ENCODE results near the gene ZFPM1. TPM values are rescaled to one million over a fixed set of nuclear protein-coding genes. Genes with fewer than 3 reads are reported as not detected.
A peak's percentile ranks its signal among the peaks of the same experiment; 100 is the strongest.

Gene ZFPM1
- total RNA-seq, 1 donor from 2014 or later: 6.2 TPM

DNA sequence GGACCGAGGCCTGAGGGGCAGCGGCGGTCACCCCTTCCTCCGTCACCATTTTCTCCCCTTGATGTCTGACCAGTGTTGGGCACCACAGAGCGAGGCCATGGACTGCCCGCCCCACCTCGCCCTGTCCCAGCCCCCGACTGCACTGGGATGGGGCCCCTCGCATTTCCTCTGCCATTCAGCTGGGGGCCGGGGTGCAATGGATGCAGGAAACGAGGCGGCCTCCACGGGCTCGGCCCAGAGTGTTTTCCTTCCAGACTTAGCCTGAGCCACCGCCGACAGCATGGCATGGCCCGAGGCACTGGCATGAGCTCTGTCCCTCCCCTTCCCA is 72.5 kb downstream of the ZFPM1 start:
- peaks cover 1% of the 10 kb centered on the region for H3K36me3 ChIP-seq (ENCODE audit: control insufficient read depth, insufficient read depth, low read length)
- H3K4me3 ChIP-seq (ENCODE audit: low read depth, low read length): no peak overlapping the region
- TF ChIP-seq CTCF (IDR thresholded peaks at IDR 0.05; ENCODE audit: insufficient read depth, low read length, poor library complexity, severe bottlenecking): no peak
- H3K27me3 ChIP-seq (ENCODE audit: control insufficient read depth, insufficient read depth, low read length): peaks cover 4% of the 10 kb centered on the region
- no peak for DNase-seq (ENCODE audit: low read depth)

DNA sequence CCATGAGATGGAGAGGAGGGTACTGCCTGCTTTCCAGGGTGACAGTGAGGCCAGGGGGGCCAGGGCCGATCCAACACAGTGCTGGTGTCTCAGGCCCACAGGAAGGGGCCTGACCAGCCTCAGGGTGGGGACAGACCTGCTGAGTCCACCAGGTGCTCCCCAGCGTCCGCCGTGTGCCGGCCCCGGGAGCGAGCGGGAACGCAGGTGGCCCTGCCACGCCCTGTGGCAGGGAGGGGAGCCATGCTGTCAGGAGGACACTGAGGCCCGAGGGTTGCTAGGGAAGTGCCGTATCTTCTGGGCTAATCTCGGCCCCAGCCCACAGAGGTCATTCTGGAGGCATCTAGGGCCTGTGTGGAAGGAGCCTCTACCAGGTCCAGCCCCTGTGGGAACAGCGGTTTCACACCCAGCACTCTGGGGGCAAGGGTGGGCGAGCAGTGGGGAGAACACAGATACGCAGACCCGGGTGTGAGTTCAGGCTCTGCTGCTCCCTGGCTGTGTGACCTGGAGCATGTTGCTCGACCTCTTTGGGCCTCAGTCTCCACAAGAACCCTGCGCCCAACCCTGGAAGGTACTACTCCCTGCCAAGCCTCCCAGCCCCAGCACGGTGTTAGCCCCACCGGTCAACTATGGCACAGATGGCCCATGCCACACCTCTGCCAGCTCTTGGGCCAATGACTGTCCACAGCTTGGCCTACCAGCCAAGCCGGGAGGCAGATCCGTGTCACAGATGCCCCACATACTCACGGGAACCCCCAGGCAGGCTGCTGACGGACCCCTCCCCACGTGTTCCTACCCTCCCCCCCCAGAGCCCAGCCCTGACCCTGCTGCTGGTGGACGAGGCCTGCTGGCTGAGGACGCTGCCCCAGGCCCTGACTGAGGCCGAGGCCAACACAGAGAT is 73.2 kb downstream of the ZFPM1 start:
- H3K4me3 ChIP-seq (ENCODE audit: low read depth, low read length): no peak overlapping the region
- peaks cover 1% of the 10 kb centered on the region for H3K36me3 ChIP-seq (ENCODE audit: control insufficient read depth, insufficient read depth, low read length)
- DNase-seq (ENCODE audit: low read depth): no peak
- TF ChIP-seq CTCF (IDR thresholded peaks at IDR 0.05; ENCODE audit: insufficient read depth, low read length, poor library complexity, severe bottlenecking): no peak
- peaks cover 4% of the 10 kb centered on the region for H3K27me3 ChIP-seq (ENCODE audit: control insufficient read depth, insufficient read depth, low read length)

- peaks cover 4% of the 10 kb centered on the region for H3K27me3 ChIP-seq (ENCODE audit: control insufficient read depth, insufficient read depth, low read length)
Measured at GRCh38 chr16:88526906-88527185, 73.8 kb downstream of the ZFPM1 start.

DNA sequence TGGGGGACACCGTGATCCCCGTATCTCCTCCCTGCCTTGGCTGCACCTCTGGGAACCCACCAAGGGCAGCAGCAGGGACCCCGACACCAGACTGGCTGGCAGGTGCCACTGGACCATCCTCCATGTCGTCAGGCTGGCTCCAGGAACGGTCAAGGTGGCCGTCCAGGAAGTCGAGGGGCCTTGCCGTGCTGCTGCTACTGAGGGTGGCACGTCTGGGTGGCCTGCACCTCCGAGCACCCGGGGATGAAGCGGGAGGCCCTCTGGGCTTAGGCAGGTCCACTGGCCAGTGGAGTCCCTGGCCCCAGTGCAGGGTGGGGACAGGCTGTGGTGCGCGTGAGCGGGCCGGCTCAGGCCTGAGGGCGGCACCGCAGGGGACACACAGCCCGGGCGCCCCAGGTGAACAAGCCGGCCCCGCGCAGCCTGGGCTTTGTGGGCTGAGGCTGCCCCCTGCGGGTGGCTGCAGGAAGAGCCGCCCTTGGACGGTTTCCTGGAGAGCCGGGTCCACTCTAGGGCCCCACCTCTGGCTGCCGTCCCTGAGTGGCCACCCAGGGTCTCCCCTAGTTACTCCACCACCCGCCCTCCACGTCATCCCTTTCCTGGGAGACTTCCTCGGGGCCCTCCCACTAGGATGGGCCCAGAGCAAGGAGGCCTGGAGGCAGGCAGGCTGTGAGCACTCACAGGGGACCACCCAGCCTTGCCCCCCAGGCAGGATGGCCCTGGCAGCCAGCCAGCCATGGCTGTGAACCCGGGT is 74.3 kb downstream of the ZFPM1 start:
- DNase-seq (ENCODE audit: low read depth): no peak
- no peak overlapping the region for H3K4me3 ChIP-seq (ENCODE audit: low read depth, low read length)
- peaks cover 1% of the 10 kb centered on the region for H3K36me3 ChIP-seq (ENCODE audit: control insufficient read depth, insufficient read depth, low read length)
- peak; percentile 85 for TF ChIP-seq CTCF (IDR thresholded peaks at IDR 0.05; ENCODE audit: insufficient read depth, low read length, poor library complexity, severe bottlenecking)
- peaks cover 4% of the 10 kb centered on the region for H3K27me3 ChIP-seq (ENCODE audit: control insufficient read depth, insufficient read depth, low read length)

More at GRCh38 chr16:88526906-88527185, 73.8 kb downstream of the ZFPM1 start:
- H3K4me3 ChIP-seq (ENCODE audit: low read depth, low read length): no peak overlapping the region
- TF ChIP-seq CTCF (IDR thresholded peaks at IDR 0.05; ENCODE audit: insufficient read depth, low read length, poor library complexity, severe bottlenecking): no peak
- H3K36me3 ChIP-seq (ENCODE audit: control insufficient read depth, insufficient read depth, low read length): peaks cover 1% of the 10 kb centered on the region
- DNase-seq (ENCODE audit: low read depth): no peak

DNA sequence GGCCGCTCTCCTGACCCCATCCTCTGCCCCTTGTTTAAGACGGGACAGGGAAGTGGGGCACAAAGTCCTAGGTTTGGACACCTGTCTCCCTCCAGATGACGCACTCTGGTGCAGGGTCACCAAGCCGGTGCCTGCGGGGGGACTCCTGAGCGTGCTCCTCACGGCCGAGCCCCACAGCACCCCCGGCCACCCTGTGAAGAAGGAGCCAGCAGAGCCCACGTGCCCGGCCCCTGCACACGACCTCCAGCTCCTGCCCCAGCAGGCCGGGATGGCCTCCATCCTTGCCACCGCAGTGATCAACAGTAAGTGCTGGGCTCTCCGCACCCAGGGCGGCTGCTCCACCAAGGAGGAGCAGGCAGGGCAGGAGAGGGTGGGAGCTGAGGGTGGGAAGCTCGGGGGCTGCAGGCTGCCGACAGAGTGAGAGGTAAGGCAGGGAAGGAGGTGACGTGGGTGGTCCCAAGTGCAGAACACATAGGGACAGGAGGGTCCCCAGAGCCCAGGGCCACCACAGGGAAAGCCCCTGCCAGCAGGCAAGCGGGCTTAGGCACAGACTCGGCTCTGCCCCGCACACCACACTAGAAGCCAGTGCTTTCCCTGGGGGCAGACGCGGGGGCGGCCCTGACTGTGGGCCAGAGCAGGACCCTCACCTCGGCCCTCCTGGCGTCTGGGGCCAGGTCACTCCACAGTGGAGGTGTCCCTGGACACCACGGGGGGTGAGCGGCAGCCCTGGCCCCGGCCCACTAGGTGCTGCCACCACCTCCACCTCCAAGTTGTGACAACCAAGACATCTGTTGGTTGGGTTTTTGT is 75.1 kb downstream of the ZFPM1 start:
- DNase-seq (ENCODE audit: low read depth): no peak
- H3K4me3 ChIP-seq (ENCODE audit: low read depth, low read length): no peak overlapping the region

More for the DNA sequence above, 75.1 kb downstream of the ZFPM1 start:
- Histone ChIP-seq H3K36me3 (ENCODE audit: control insufficient read depth, insufficient read depth, low read length) (peaks cover 1% of the 10 kb centered on the region), H3K27me3 (ENCODE audit: control insufficient read depth, insufficient read depth, low read length) (peaks cover 4% of the 10 kb centered on the region)
- TF ChIP-seq CTCF (IDR thresholded peaks at IDR 0.05; ENCODE audit: insufficient read depth, low read length, poor library complexity, severe bottlenecking): no peak

Data from kidney epithelial cell (primary cell).